ENCODE data around the gene VGLL4. TPM values are rescaled to one million over a fixed set of nuclear protein-coding genes. Genes with fewer than 3 reads are reported as not detected.

VGLL4 gene
- total RNA-seq, 1 donor from 2014 or later: 99.4 TPM

GRCh38 chr3:11605398-11605797 is 38.3 kb downstream of the VGLL4 start:
- peaks cover 94% of the 10 kb centered on the region for H3K4me1 ChIP-seq
- H3K27ac ChIP-seq: peak overlapping the region; percentile 51
- H3K4me3 ChIP-seq: no peak overlapping the region
- H3K27me3 ChIP-seq: no peaks in the 10 kb centered on the region
- intact Hi-C loops (cut with DNase I): no loop called here
- no peak for DNase-seq (ENCODE audit: extremely low spot score in 2 of 2)
- TF ChIP-seq CTCF (IDR thresholded peaks at IDR 0.05) (no peak), POLR2AphosphoS5 (IDR thresholded peaks at IDR 0.05; ENCODE audit: insufficient read depth in 1 of 2, low read depth in 1 of 2) (no peak), POLR2A (IDR thresholded peaks at IDR 0.05) (no peak)
- H3K9me3 ChIP-seq: no peaks in the 10 kb centered on the region
- no peaks in the 10 kb centered on the region for H3K36me3 ChIP-seq

GRCh38 chr3:11604139-11604892 is 39.4 kb downstream of the VGLL4 start:
- no peaks in the 10 kb centered on the region for H3K27me3 ChIP-seq
- H3K27ac ChIP-seq: peak overlapping the region; percentile 88
- H3K36me3 ChIP-seq: no peaks in the 10 kb centered on the region
- DNase-seq (ENCODE audit: extremely low spot score in 2 of 2): peak in 1 of 2 donors; percentile 88
- intact Hi-C loops (cut with DNase I): no loop called here
- H3K4me3 ChIP-seq: no peak overlapping the region
- peaks cover 92% of the 10 kb centered on the region for H3K4me1 ChIP-seq
- peak in 1 of 2 donors; percentile 41 for TF ChIP-seq POLR2AphosphoS5 (IDR thresholded peaks at IDR 0.05; ENCODE audit: insufficient read depth in 1 of 2, low read depth in 1 of 2)
- TF ChIP-seq CTCF (IDR thresholded peaks at IDR 0.05): no peak
- H3K9me3 ChIP-seq: no peaks in the 10 kb centered on the region

- TF ChIP-seq POLR2AphosphoS5 (IDR thresholded peaks at IDR 0.05; ENCODE audit: insufficient read depth in 1 of 2, low read depth in 1 of 2) (no peak), CTCF (IDR thresholded peaks at IDR 0.05) (no peak), POLR2A (IDR thresholded peaks at IDR 0.05) (no peak)
- Histone ChIP-seq H3K9me3 (no peaks in the 10 kb centered on the region), H3K4me3 (no peak overlapping the region), H3K4me1 (peaks cover 90% of the 10 kb centered on the region), H3K36me3 (no peaks in the 10 kb centered on the region), H3K27me3 (no peaks in the 10 kb centered on the region), H3K27ac (peak overlapping the region; percentile 88)
- intact Hi-C loops (cut with DNase I): no loop called here
- peak in 1 of 2 donors; percentile 93 for DNase-seq (ENCODE audit: extremely low spot score in 2 of 2)
These were observed 40.1 kb downstream of the VGLL4 start for GRCh38 chr3:11603628-11604027.

- peaks cover 88% of the 10 kb centered on the region for H3K4me1 ChIP-seq
- TF ChIP-seq CTCF (IDR thresholded peaks at IDR 0.05) (no peak), POLR2A (IDR thresholded peaks at IDR 0.05) (no peak), POLR2AphosphoS5 (IDR thresholded peaks at IDR 0.05; ENCODE audit: insufficient read depth in 1 of 2, low read depth in 1 of 2) (no peak)
- intact Hi-C loops (cut with DNase I): no loop called here
These were observed 40.7 kb downstream of the VGLL4 start for GRCh38 chr3:11602886-11603527.

More at GRCh38 chr3:11602886-11603527, 40.7 kb downstream of the VGLL4 start:
- H3K27me3 ChIP-seq: no peaks in the 10 kb centered on the region
- H3K36me3 ChIP-seq: no peaks in the 10 kb centered on the region
- H3K4me3 ChIP-seq: no peak overlapping the region
- peak overlapping the region; percentile 88 for H3K27ac ChIP-seq
- DNase-seq (ENCODE audit: extremely low spot score in 2 of 2): peak in 1 of 2 donors; percentile 5
- no peaks in the 10 kb centered on the region for H3K9me3 ChIP-seq
